ENCODE data around the gene CHD9.
"Not testable (repeated sequence)": the region's sequence is repeated elsewhere in the genome, so short reads cannot be mapped to it uniquely, and the experiment has no call there.

The CHD9 gene

DNA sequence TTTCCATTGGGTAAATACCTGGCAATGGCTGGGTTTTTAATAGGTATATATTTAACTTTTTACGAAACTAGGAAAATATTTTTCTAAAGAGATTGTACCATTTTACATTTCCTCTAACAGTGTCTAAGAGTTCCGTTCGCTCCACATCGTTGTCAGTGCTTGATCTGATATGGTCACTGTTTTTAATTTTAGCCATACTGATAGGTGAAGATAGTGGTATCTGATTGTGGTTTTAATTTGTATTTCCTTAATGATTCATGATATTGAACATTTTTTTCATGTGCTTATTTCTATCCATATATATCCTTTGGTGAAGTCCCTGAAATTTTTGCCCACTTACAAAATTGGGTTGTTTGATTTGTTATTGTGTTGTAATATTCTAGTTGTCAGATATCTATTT lies 117.7 kb downstream of the CHD9 start:
- TF ChIP-seq, protein P1, sequence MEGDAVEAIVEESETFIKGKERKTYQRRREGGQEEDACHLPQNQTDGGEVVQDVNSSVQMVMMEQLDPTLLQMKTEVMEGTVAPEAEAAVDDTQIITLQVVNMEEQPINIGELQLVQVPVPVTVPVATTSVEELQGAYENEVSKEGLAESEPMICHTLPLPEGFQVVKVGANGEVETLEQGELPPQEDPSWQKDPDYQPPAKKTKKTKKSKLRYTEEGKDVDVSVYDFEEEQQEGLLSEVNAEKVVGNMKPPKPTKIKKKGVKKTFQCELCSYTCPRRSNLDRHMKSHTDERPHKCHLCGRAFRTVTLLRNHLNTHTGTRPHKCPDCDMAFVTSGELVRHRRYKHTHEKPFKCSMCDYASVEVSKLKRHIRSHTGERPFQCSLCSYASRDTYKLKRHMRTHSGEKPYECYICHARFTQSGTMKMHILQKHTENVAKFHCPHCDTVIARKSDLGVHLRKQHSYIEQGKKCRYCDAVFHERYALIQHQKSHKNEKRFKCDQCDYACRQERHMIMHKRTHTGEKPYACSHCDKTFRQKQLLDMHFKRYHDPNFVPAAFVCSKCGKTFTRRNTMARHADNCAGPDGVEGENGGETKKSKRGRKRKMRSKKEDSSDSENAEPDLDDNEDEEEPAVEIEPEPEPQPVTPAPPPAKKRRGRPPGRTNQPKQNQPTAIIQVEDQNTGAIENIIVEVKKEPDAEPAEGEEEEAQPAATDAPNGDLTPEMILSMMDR (IDR thresholded peaks at IDR 0.05; ENCODE audit: low read depth, low read length): no peak
- DNase-seq (ENCODE audit: low read depth, low spot score): no peak
- no peak overlapping the region for H3K4me3 ChIP-seq (ENCODE audit: low read depth, low read length)
- in situ Hi-C loops (cut with HindIII; ENCODE audit: low sequenced_read_pairs): no loop called here

DNA sequence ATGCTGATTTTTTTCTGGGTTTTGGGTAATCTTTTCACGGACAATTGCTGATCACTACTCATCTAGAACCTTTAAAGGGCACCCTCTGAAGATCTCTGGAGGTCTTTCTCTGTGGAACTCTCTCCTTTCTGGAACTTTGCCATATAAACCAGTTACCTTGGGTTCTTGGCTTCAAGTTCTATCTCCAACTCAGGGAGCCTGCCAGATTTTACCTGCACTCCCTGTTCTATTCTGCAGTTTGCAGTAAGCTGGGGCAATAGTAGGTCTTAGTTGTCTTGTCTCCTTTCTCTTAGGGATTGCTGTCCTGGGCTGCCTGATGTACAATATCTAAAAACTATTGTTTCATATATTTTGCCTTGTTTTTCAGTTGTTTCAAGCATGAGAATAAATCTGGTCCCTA lies 120.3 kb downstream of the CHD9 start:
- in situ Hi-C loops (cut with HindIII; ENCODE audit: low sequenced_read_pairs): no loop called here
- TF ChIP-seq, protein P1 (IDR thresholded peaks at IDR 0.05; ENCODE audit: low read depth, low read length): no peak
- no peak for DNase-seq (ENCODE audit: low read depth, low spot score)

DNA sequence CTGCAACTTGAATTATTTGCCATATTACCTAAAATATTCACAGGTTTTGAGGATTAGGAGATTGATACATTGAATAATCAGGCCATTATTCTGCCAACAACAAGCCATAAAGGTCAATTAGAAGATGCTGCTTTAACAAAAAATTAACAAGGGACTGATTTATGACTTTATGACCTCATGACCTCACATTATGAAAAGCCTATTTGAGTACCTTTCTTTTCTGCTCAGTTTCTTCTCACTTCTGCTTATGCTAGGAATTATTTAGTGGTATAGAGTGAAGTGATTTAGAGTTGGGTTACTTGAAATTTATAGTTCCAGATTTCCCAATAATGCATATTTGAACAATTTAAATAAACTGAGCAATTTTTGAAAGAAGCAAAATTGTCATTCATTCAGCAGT lies 121.6 kb downstream of the CHD9 start:
- DNase-seq (ENCODE audit: low read depth, low spot score): no peak
- TF ChIP-seq, protein P1 (IDR thresholded peaks at IDR 0.05; ENCODE audit: low read depth, low read length): no peak
- in situ Hi-C loops (cut with HindIII; ENCODE audit: low sequenced_read_pairs): no loop called here
- no peak overlapping the region for H3K4me3 ChIP-seq (ENCODE audit: low read depth, low read length)

More for the DNA sequence above, 120.3 kb downstream of the CHD9 start:
- no peak overlapping the region for H3K4me3 ChIP-seq (ENCODE audit: low read depth, low read length)

DNA sequence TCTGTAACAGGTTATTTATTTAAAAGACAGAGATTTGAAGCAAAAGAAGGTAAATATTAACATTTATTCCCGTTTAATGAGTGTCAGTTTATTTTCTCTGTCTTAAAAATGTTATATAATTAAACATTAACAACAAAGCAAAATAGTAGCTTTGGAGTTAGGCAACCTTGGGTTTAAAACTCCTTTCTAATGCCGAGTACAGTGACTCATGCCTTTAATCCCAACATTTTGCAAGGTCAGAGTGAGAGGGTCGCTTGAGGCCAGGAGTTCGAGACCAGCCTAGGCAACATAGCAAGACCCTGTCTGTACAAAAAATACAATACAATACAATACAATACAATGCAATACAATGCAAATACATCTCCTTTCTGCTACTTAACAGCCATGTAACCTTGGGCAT lies 128.7 kb downstream of the CHD9 start:
- in situ Hi-C loops (cut with HindIII; ENCODE audit: low sequenced_read_pairs): no loop called here
- TF ChIP-seq, protein P1 (IDR thresholded peaks at IDR 0.05; ENCODE audit: low read depth, low read length): no peak
- DNase-seq (ENCODE audit: low read depth, low spot score): no peak
- no peak overlapping the region for H3K4me3 ChIP-seq (ENCODE audit: low read depth, low read length)

DNA sequence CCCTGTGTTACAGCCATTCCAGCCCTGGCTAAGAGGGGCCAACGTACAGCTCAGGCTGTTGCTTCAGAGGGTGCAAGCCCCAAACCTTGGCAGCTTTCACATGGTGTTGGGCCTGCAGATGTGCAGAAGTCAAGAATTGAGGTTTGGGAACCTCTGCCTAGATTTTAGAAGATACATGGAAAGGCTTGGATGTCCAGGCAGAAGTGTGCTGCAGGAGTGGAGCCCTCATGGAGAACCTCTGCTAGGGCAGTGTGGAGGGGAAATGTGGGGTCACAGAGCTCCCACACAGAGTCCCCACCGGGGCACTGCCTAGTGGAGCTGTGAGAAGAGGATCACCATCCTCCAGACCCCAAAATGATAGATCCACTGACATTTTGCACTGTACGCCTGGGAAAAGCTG lies 130.9 kb downstream of the CHD9 start:
- in situ Hi-C loops (cut with HindIII; ENCODE audit: low sequenced_read_pairs); H3K4me3 ChIP-seq (ENCODE audit: low read depth, low read length); DNase-seq (ENCODE audit: low read depth, low spot score): not testable (repeated sequence)

DNA sequence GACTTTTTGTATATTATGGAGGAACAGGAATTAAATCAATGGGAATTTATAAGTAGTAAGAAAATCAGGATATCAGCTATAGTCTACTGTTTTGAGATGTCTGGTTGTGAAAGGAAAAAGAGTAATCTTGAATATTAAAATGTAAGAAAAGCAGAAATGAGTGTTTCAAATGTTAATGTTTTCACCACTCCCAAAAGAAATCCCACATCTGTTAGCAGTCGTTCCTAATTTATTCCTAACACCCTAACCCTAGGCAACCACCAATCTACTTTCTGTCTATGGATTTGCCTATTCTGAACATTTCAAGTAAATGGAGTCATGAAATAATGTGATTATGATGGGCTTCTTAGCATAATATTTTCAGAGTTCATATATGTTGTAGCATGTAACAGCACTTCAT lies 133.0 kb downstream of the CHD9 start:
- no peak for DNase-seq (ENCODE audit: low read depth, low spot score)
- TF ChIP-seq, protein P1 (IDR thresholded peaks at IDR 0.05; ENCODE audit: low read depth, low read length): no peak
- H3K4me3 ChIP-seq (ENCODE audit: low read depth, low read length): no peak overlapping the region
- in situ Hi-C loops (cut with HindIII; ENCODE audit: low sequenced_read_pairs): no loop called here

DNA sequence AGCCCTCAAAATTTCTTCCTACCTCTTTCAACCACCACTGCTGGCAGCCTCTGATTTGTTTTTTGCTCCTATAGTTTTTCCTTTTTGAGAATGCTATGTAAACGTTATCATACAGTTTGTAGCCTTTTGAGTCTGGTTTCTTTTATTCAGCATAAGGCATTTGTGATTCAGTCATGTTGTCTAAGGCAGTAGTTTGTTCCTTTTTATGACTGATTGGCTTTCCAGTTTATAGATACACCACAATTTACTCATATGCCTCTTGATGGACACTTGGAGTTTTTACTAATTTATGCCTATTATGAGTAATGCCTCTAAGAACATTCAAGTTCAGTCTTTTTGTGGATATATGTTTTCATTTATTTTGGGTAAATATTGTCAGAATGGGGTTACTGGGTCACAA lies 136.6 kb downstream of the CHD9 start:
- H3K4me3 ChIP-seq (ENCODE audit: low read depth, low read length): no peak overlapping the region
- TF ChIP-seq, protein P1 (IDR thresholded peaks at IDR 0.05; ENCODE audit: low read depth, low read length): no peak
- no peak for DNase-seq (ENCODE audit: low read depth, low spot score)
- in situ Hi-C loops (cut with HindIII; ENCODE audit: low sequenced_read_pairs): no loop called here
